Measurements from ENCODE around the gene HEPACAM.

GRCh38 chr11:124869331-124869730 is 66.5 kb downstream of the HEPACAM start:
- no peak for TF ChIP-seq POLR2A (IDR thresholded peaks at IDR 0.05)
- no peak for TF ChIP-seq CTCF (IDR thresholded peaks at IDR 0.05)
